PFSK-1 (cell line): ENCODE measurements around the gene ZBED4.

Source experiments
- POLR2AphosphoS5 ChIP-seq: IDR thresholded peaks from 2 replicates; pipeline ENCODE4 v1.6.1; 2012; ENCODE audit warnings: low read depth, mild to moderate bottlenecking, control low read depth, low read length, moderate library complexity
- TAF1 ChIP-seq: IDR thresholded peaks from 2 replicates; pipeline ENCODE4 v1.6.1; 2012; ENCODE audit warnings: low read length, control low read depth, borderline replicate concordance; ENCODE audit not compliant: insufficient read depth

GRCh38 chr22:49829044-49829853 lies 24.4 kb upstream of the ZBED4 start:
- TF ChIP-seq POLR2AphosphoS5 (no peak), TAF1 (no peak)
